ENCODE data around the gene RPH3AL.

- TF ChIP-seq GATA2 (IDR thresholded peaks at IDR 0.05; ENCODE audit: low read depth, low read length) (no peak), GATA3 (IDR thresholded peaks at IDR 0.05; ENCODE audit: low read depth, low read length) (no peak)
Measured at GRCh38 chr17:226108-227077, 126.2 kb downstream of the RPH3AL start.

All from SH-SY5Y (cell line).